A673 (cell line): ENCODE data around the gene DEFB126. TPM values are rescaled to one million over a fixed set of nuclear protein-coding genes. Genes with fewer than 3 reads are reported as not detected.
"Not testable (repeated sequence)": the region's sequence is repeated elsewhere in the genome, so short reads cannot be mapped to it uniquely, and the experiment has no call there.

Source experiments
- BruUV-seq: library from RNA; stranded (reverse); fragments of 400-500 nt; replicated peaks from 2 replicates; lab custom pipeline; 2021; lab: Mats Ljungman, UMichigan
- CTCF ChIA-PET: fragments of 300-600 bp; sonication (Branson Sonifier 250); formaldehyde crosslinking; loops from one replicate; lab custom pipeline; 2022; ENCODE audit warnings: antibody characterized with exemption; lab: Charles Lee
- POLR2A ChIA-PET: fragments of 300-600 bp; sonication (Branson Sonifier 250); formaldehyde crosslinking; loops from one replicate; lab custom pipeline; 2022; ENCODE audit warnings: antibody characterized with exemption; ENCODE audit not compliant: low non-redundant PET; lab: Charles Lee
- DNase-seq: peaks from one replicate; pipeline ENCODE4 v3.0.0-alpha.2; 2015; ENCODE audit warnings: low spot score
- H3K27ac ChIP-seq: fragments of 200-600 bp; sonication (generic); 2 replicates; pipeline ENCODE4 v1.5.1; 2016; ENCODE audit warnings: mixed run types, low read depth, mild to moderate bottlenecking, mixed read lengths, antibody characterized with exemption, low read length; ENCODE audit not compliant: poor library complexity, severe bottlenecking
- H3K27me3 ChIP-seq: fragments of 200-600 bp; sonication (generic); replicated peaks from 2 replicates; pipeline ENCODE4 v1.6.1; 2017; ENCODE audit warnings: mixed run types, low read depth, mild to moderate bottlenecking, mixed read lengths, antibody characterized with exemption, low read length; ENCODE audit not compliant: insufficient read depth, poor library complexity
- H3K36me3 ChIP-seq: fragments of 200-600 bp; sonication (generic); 2 replicates; pipeline ENCODE4 v1.6.1; 2016; ENCODE audit warnings: mixed run types, mild to moderate bottlenecking, mixed read lengths, antibody characterized with exemption, low read length; ENCODE audit not compliant: insufficient read depth, poor library complexity, severe bottlenecking
- H3K4me1 ChIP-seq: fragments of 200-600 bp; sonication (generic); 2 replicates; pipeline ENCODE4 v1.6.1; 2017; ENCODE audit warnings: mixed run types, mild to moderate bottlenecking, mixed read lengths, antibody characterized with exemption, low read length; ENCODE audit not compliant: insufficient read depth, poor library complexity, severe bottlenecking
- H3K4me3 ChIP-seq: fragments of 200-600 bp; sonication (generic); 2 replicates; pipeline ENCODE4 v1.5.1; 2016; ENCODE audit warnings: low read depth, mixed run types, mild to moderate bottlenecking, mixed read lengths, low read length; ENCODE audit not compliant: poor library complexity, severe bottlenecking
- H3K9me3 ChIP-seq: fragments of 200-600 bp; sonication (generic); 2 replicates; pipeline ENCODE4 v1.6.1; 2016; ENCODE audit warnings: mixed run types, low read depth, mild to moderate bottlenecking, mixed read lengths, antibody characterized with exemption, low read length; ENCODE audit not compliant: poor library complexity, severe bottlenecking
- CTCF ChIP-seq: fragments of 300-800, 200-600 bp; sonication (generic); conservative IDR thresholded peaks from 2 replicates; pipeline ENCODE4 v1.5.1; 2017; ENCODE audit warnings: low read depth, mild to moderate bottlenecking, antibody characterized with exemption, low read length, moderate library complexity, mixed read lengths
- EZH2 ChIP-seq: fragments of 200-600 bp; sonication (generic); IDR thresholded peaks from 2 replicates; pipeline ENCODE4 v1.6.1; 2017; ENCODE audit warnings: borderline replicate concordance, low read depth, mild to moderate bottlenecking, mixed read lengths, antibody characterized with exemption, low read length; ENCODE audit not compliant: poor library complexity, severe bottlenecking
- intact Hi-C: fragments of 100-400 bp; cut with micrococcal nuclease; formaldehyde crosslinking; loops from one replicate; pipeline ENCODE4 v1.10.0; 2022; ENCODE audit not compliant: unreplicated experiment
- total RNA-seq: library from RNA; stranded (reverse); gene quantifications from 2 replicates; pipeline ENCODE4 v1.2.3, GENCODE V29; 2021

DEFB126 gene
- total RNA-seq, 1 experiment from 2014 or later, result not detected

GRCh38 chr20:117518-117917, 24.9 kb upstream of the DEFB126 start:
- H3K36me3 ChIP-seq, result no peaks in the 10 kb centered on the region
- TF ChIP-seq EZH2, result no peak
- no peak for TF ChIP-seq CTCF
- CTCF ChIA-PET, result no interaction called here
- no peaks in the 10 kb centered on the region for H3K9me3 ChIP-seq
- BruUV-seq, result no TSS peak
- POLR2A ChIA-PET, result no interaction called here
- DNase-seq, result no peak
- H3K4me3 ChIP-seq, result no peak overlapping the region
- H3K27ac ChIP-seq, result no peak overlapping the region
- intact Hi-C loops, result no loop called here
- no peaks in the 10 kb centered on the region for H3K4me1 ChIP-seq
- peaks cover 54% of the 10 kb centered on the region for H3K27me3 ChIP-seq

GRCh38 chr20:129786-130323, 12.5 kb upstream of the DEFB126 start:
- POLR2A ChIA-PET, CTCF ChIA-PET, H3K9me3 ChIP-seq, H3K36me3 ChIP-seq, BruUV-seq, H3K4me1 ChIP-seq, H3K27ac ChIP-seq, intact Hi-C loops, H3K27me3 ChIP-seq: not testable (repeated sequence)
- peak; percentile 13 for DNase-seq
- H3K4me3 ChIP-seq, result peak overlapping the region; percentile 23

GRCh38 chr20:137668-138490, 4.5 kb upstream of the DEFB126 start:
- CTCF ChIA-PET, result interaction anchor here (0.6 to 1.2 kb wide), 2 partner anchors 12 to 128 kb away, joined by 3 to 6 read pairs; no protein-coding TSS in a partner anchor
- H3K27ac ChIP-seq, result no peak overlapping the region
- H3K27me3 ChIP-seq, result peaks cover 20% of the 10 kb centered on the region
- no peaks in the 10 kb centered on the region for H3K9me3 ChIP-seq
- no peak overlapping the region for H3K4me3 ChIP-seq
- no peaks in the 10 kb centered on the region for H3K4me1 ChIP-seq
- H3K36me3 ChIP-seq, result no peaks in the 10 kb centered on the region
- DNase-seq, result peak; percentile 59
- intact Hi-C loops, result no loop called here
- TF ChIP-seq EZH2, result no peak
- TF ChIP-seq CTCF, result peak; percentile 62
- no TSS peak for BruUV-seq
- POLR2A ChIA-PET, result no interaction called here
